C4-2B (cell line): Measurements from ENCODE around the gene RPS24.

Experiments
- CTCF ChIP-seq: fragments of 450-650 bp; conservative IDR thresholded peaks from 2 replicates; pipeline ENCODE4 v1.5.1; 2017; ENCODE audit warnings: mild to moderate bottlenecking
- ZFX ChIP-seq: fragments of 450-650 bp; IDR thresholded peaks from 2 replicates; pipeline ENCODE4 v1.6.1; 2017

GRCh38 chr10:78023741-78024140 is 9.9 kb upstream of the RPS24 start:
- TF ChIP-seq CTCF (no peak), ZFX (no peak)
